PC-9 (cell line): ENCODE data around the gene CCDC180.

Source experiments
- EZH2 ChIP-seq: fragments of 200-600 bp; sonication (generic); IDR thresholded peaks from 2 replicates; pipeline ENCODE4 v1.8.0; 2017; ENCODE audit warnings: antibody characterized with exemption, low read depth
- TF ChIP-seq, protein P1 (sequence below): fragments of 200-600 bp; sonication (generic); conservative IDR thresholded peaks from 2 replicates; pipeline ENCODE4 v1.6.1; 2017; ENCODE audit warnings: mixed run types, antibody characterized with exemption, mild to moderate bottlenecking, moderate library complexity

DNA sequence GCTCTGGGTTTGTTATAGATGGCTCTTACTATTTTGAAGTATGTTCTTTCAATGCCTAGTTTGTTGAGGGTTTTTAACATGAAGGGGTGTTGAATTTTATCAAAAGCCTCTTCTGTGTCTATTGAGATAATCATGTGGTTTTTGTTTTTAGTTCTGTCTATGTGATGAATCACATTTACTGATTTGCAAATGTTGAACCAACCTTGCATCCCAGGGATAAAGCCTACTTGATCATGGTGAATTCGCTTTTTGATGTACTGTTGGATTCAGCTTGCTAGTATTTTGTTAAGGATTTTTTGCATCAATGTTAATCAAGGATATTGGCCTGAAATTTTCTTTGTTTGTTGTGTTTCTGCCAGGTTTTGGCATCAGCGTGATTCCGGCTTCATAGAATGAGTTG is 25.5 kb downstream of the CCDC180 start:
- TF ChIP-seq, protein P1, sequence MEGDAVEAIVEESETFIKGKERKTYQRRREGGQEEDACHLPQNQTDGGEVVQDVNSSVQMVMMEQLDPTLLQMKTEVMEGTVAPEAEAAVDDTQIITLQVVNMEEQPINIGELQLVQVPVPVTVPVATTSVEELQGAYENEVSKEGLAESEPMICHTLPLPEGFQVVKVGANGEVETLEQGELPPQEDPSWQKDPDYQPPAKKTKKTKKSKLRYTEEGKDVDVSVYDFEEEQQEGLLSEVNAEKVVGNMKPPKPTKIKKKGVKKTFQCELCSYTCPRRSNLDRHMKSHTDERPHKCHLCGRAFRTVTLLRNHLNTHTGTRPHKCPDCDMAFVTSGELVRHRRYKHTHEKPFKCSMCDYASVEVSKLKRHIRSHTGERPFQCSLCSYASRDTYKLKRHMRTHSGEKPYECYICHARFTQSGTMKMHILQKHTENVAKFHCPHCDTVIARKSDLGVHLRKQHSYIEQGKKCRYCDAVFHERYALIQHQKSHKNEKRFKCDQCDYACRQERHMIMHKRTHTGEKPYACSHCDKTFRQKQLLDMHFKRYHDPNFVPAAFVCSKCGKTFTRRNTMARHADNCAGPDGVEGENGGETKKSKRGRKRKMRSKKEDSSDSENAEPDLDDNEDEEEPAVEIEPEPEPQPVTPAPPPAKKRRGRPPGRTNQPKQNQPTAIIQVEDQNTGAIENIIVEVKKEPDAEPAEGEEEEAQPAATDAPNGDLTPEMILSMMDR = no peak
- TF ChIP-seq EZH2 = no peak
